Motor neuron (in vitro differentiated cells): ENCODE results near the gene DNHD1. TPM values are rescaled to one million over a fixed set of nuclear protein-coding genes. Genes with fewer than 3 reads are reported as not detected.

Experiments
- ATAC-seq, 8 experiments: fragments of 200-7000 bp; cut with Tn5 transposase; replicated peaks in 6 of 8; 2 replicates each; pipeline ENCODE4 v1.8.0; 2021; ENCODE audit warnings: mild to moderate bottlenecking in 8 of 8, moderate library complexity in 8 of 8
- H3K27ac ChIP-seq, 2 donors: fragments of 250-450 bp; sonication (Bioruptor Pico); 2 replicates each; pipeline ENCODE4 v1.9.0; 2021; ENCODE audit warnings: antibody characterized with exemption in 2 of 2, mild to moderate bottlenecking in 2 of 2, moderate library complexity in 1 of 2
- H3K4me1 ChIP-seq, 2 donors: fragments of 250-450 bp; sonication (Bioruptor Pico); replicated peaks in 1 of 2; 2 replicates each; pipeline ENCODE4 v1.6.1; 2021; ENCODE audit warnings: antibody characterized with exemption in 2 of 2, mild to moderate bottlenecking in 2 of 2, moderate library complexity in 1 of 2
- H3K4me3 ChIP-seq, 5 donors: fragments of 250-450 bp; sonication (Bioruptor Pico); 2 replicates each; pipeline ENCODE4 v1.9.0; 2021; ENCODE audit warnings: antibody characterized with exemption in 5 of 5, mild to moderate bottlenecking in 5 of 5, moderate library complexity in 4 of 5
- WGBS, 10 experiments: fragments of 450-650 bp; shearing (Covaris generic); methylation state at CpG; one replicate each; pipeline ENCODE4 v1.0.0; 2022; 5-methylcytosine and 5-hydroxymethylcytosine counted together
- in situ Hi-C, 9 experiments: fragments of 400-800 bp; cut with MboI; loops; one replicate each; pipeline ENCODE4 v1.15.0; 2021; ENCODE audit warnings: low sequenced_read_pairs in 9 of 9, low pct_unique_long_range_greater_than_20kb in 2 of 9; ENCODE audit not compliant: unreplicated experiment in 9 of 9
- total RNA-seq, 8 experiments: library from RNA; unstranded; fragments of 300-600 nt; gene quantifications; 2 replicates each; pipeline versions ENCODE4 v1.2.3 to v1.2.4, GENCODE V29; 2022

The DNHD1 gene
- total RNA-seq, 8 experiments from 2014 or later, result 4.5 to 23.6 (median 10.0) TPM

- Histone ChIP-seq H3K27ac (no peak overlapping the region), H3K4me1 (no peaks in the 10 kb centered on the region), H3K4me3 (no peak overlapping the region)
- ATAC-seq, result no peak
- WGBS, 10 experiments, result 80 to 100% (median 88%) methylated on average over 1 of the region's 1 CpG; no CpG with 5 or more reads in 7 of the 10 experiments
- in situ Hi-C loops, result no loop called here
These were observed 81.1 kb downstream of the DNHD1 start for GRCh38 chr11:6578134-6578533.

GRCh38 chr11:6579681-6580080, 82.6 kb downstream of the DNHD1 start:
- 40 to 100% (median 91%) methylated on average over 1 to 2 of the region's 2 CpGs; no CpG with 5 or more reads in 2 of the 10 experiments for WGBS, 10 experiments
- in situ Hi-C loops, result no loop called here
- ATAC-seq, result no peak

GRCh38 chr11:6583584-6583983, 86.5 kb downstream of the DNHD1 start:
- ATAC-seq, result no peak
- H3K4me1 ChIP-seq, result no peaks in the 10 kb centered on the region
- 63 to 100% (median 100%) methylated on average over 1 of the region's 1 CpG; no CpG with 5 or more reads in 3 of the 10 experiments for WGBS, 10 experiments
- in situ Hi-C loops, result no loop called here
- no peak overlapping the region for H3K27ac ChIP-seq
- no peak overlapping the region for H3K4me3 ChIP-seq

More at GRCh38 chr11:6579681-6580080, 82.6 kb downstream of the DNHD1 start:
- Histone ChIP-seq H3K27ac (no peak overlapping the region), H3K4me1 (no peaks in the 10 kb centered on the region), H3K4me3 (no peak overlapping the region)

- H3K4me3 ChIP-seq, result no peak overlapping the region
- in situ Hi-C loops, result no loop called here
- WGBS, 10 experiments, result 54 to 100% (median 93%) methylated on average over 1 to 4 of the region's 4 CpGs
- no peak overlapping the region for H3K27ac ChIP-seq
- no peak for ATAC-seq
- no peaks in the 10 kb centered on the region for H3K4me1 ChIP-seq
These were observed 87.4 kb downstream of the DNHD1 start for GRCh38 chr11:6584528-6584927.

- WGBS, 10 experiments, result 13 to 100% (median 67%) methylated on average over 1 to 6 of the region's 25 CpGs; no CpG with 5 or more reads in 1 of the 10 experiments
- in situ Hi-C loops, result no loop called here
- peak in 5 of 8 experiments; percentile 76 to 98 (median 92) for ATAC-seq
- Histone ChIP-seq H3K4me3 (no peak overlapping the region), H3K4me1 (no peaks in the 10 kb centered on the region), H3K27ac (no peak overlapping the region)
These were observed 89.6 kb downstream of the DNHD1 start for GRCh38 chr11:6586434-6587359.

- 70 to 100% (median 94%) methylated on average over 4 to 9 of the region's 11 CpGs; no CpG with 5 or more reads in 2 of the 10 experiments for WGBS, 10 experiments
- Histone ChIP-seq H3K4me1 (no peaks in the 10 kb centered on the region), H3K27ac (no peak overlapping the region), H3K4me3 (no peak overlapping the region)
- no peak for ATAC-seq
- in situ Hi-C loops, result no loop called here
These were observed 90.4 kb downstream of the DNHD1 start for GRCh38 chr11:6587360-6587953.

GRCh38 chr11:6588018-6588417, 90.9 kb downstream of the DNHD1 start:
- ATAC-seq, result no peak
- no peaks in the 10 kb centered on the region for H3K4me1 ChIP-seq
- no peak overlapping the region for H3K27ac ChIP-seq
- WGBS, 10 experiments, result 67 to 100% (median 96%) methylated on average over 1 of the region's 1 CpG; no CpG with 5 or more reads in 2 of the 10 experiments
- H3K4me3 ChIP-seq, result no peak overlapping the region
- in situ Hi-C loops, result no loop called here

GRCh38 chr11:6594142-6594768, 97.2 kb downstream of the DNHD1 start:
- no peak for ATAC-seq
- 80 to 100% (median 92%) methylated on average over 1 to 3 of the region's 3 CpGs; no CpG with 5 or more reads in 6 of the 10 experiments for WGBS, 10 experiments
- Histone ChIP-seq H3K4me1 (peaks cover 12 to 19% of the 10 kb centered on the region in 2 donors), H3K27ac (no peak overlapping the region), H3K4me3 (no peak overlapping the region)
- in situ Hi-C loops, result no loop called here

- in situ Hi-C loops, result no loop called here
- Histone ChIP-seq H3K4me1 (peaks cover 12 to 19% of the 10 kb centered on the region in 2 donors), H3K4me3 (no peak overlapping the region), H3K27ac (peak overlapping the region; percentile 9 to 52)
- ATAC-seq, result peak in 5 of 8 experiments; percentile 70 to 85 (median 79)
- WGBS, 10 experiments, result 16 to 67% (median 27%) methylated on average over 2 to 5 of the region's 5 CpGs; no CpG with 5 or more reads in 1 of the 10 experiments
These were observed 99.3 kb downstream of the DNHD1 start for GRCh38 chr11:6596239-6596877.

- ATAC-seq, result no peak
- WGBS, 10 experiments, result 80 to 100% (median 100%) methylated on average over 1 to 3 of the region's 3 CpGs; no CpG with 5 or more reads in 4 of the 10 experiments
- peaks cover 17 to 25% of the 10 kb centered on the region in 2 donors for H3K4me1 ChIP-seq
- no peak overlapping the region for H3K4me3 ChIP-seq
- H3K27ac ChIP-seq, result no peak overlapping the region
- in situ Hi-C loops, result no loop called here
These were observed 101.5 kb downstream of the DNHD1 start for GRCh38 chr11:6598555-6598954.

- Histone ChIP-seq H3K27ac (no peak overlapping the region), H3K4me3 (no peak overlapping the region), H3K4me1 (peaks cover 17 to 25% of the 10 kb centered on the region in 2 donors)
- no peak for ATAC-seq
- 80 to 100% (median 100%) methylated on average over 1 of the region's 1 CpG; no CpG with 5 or more reads in 4 of the 10 experiments for WGBS, 10 experiments
- in situ Hi-C loops, result no loop called here
These were observed 102.4 kb downstream of the DNHD1 start for GRCh38 chr11:6599449-6599848.

GRCh38 chr11:6599881-6600390, 102.9 kb downstream of the DNHD1 start:
- H3K4me3 ChIP-seq, result no peak overlapping the region
- 33 to 100% (median 96%) methylated on average over 1 to 2 of the region's 2 CpGs; no CpG with 5 or more reads in 6 of the 10 experiments for WGBS, 10 experiments
- H3K27ac ChIP-seq, result no peak overlapping the region
- ATAC-seq, result no peak
- H3K4me1 ChIP-seq, result peaks cover 17 to 28% of the 10 kb centered on the region in 2 donors
- in situ Hi-C loops, result loop anchor here in 2 of 9 experiments (25.0 kb wide), 1 partner anchor 213 kb away; the partner anchor contains the start of gene SMPD1 (in 2 of the 2)
